Effector memory CD8-positive, alpha-beta T cell (primary cell): ENCODE results near the gene PIAS1.
A peak's percentile ranks its signal among the peaks of the same experiment; 100 is the strongest.

Experiments used
- ATAC-seq: fragments of 150-1000 bp; cut with Tn5 transposase; replicated peaks from 2 replicates; pipeline ENCODE4 v1.10.0; 2021; ENCODE audit warnings: mild to moderate bottlenecking, moderate library complexity
- DNase-seq, 3 experiments: peaks; one replicate each; pipeline ENCODE4 v3.0.0; 2021
- H3K27ac Mint-ChIP-seq, 2 donors: one replicate each; pipeline ENCODE4 v1.8.0; 2022; ENCODE audit warnings: mild to moderate bottlenecking in 2 of 2, mixed read lengths in 2 of 2, moderate library complexity in 2 of 2
- H3K27me3 Mint-ChIP-seq, 2 donors: one replicate each; pipeline ENCODE4 v1.8.0; 2022; ENCODE audit warnings: mixed read lengths in 2 of 2
- H3K36me3 Mint-ChIP-seq: one replicate; pipeline ENCODE4 v1.8.0; 2022; ENCODE audit warnings: mild to moderate bottlenecking, moderate library complexity, mixed read lengths; ENCODE audit not compliant: insufficient read depth
- H3K4me1 Mint-ChIP-seq, 2 donors: one replicate each; pipeline ENCODE4 v1.8.0; 2022; ENCODE audit warnings: low read depth in 2 of 2, mixed read lengths in 2 of 2
- H3K4me3 Mint-ChIP-seq, 2 donors: one replicate each; pipeline ENCODE4 v1.8.0; 2022; ENCODE audit warnings: mild to moderate bottlenecking in 2 of 2, mixed read lengths in 2 of 2, moderate library complexity in 2 of 2
- H3K9me3 Mint-ChIP-seq, 2 donors: one replicate each; pipeline ENCODE4 v1.8.0; 2022; ENCODE audit warnings: mixed read lengths in 2 of 2

PIAS1 gene

GRCh38 chr15:68085052-68085451 is 30.9 kb downstream of the PIAS1 start:
- Mint-ChIP-seq H3K27ac (peak overlapping the region in 1 of 2 donors; percentile 25), H3K36me3 (peaks cover 22% of the 10 kb centered on the region), H3K9me3 (no peaks in the 10 kb centered on the region), H3K4me3 (no peak overlapping the region), H3K27me3 (no peaks in the 10 kb centered on the region), H3K4me1 (peaks cover 37 to 60% of the 10 kb centered on the region in 2 donors)
- no peak for ATAC-seq
- no peak for DNase-seq

GRCh38 chr15:68091743-68092142 is 37.6 kb downstream of the PIAS1 start:
- Mint-ChIP-seq H3K9me3 (peaks cover 0 to 2% of the 10 kb centered on the region in 2 donors), H3K27me3 (no peaks in the 10 kb centered on the region), H3K27ac (peak overlapping the region in 1 of 2 donors; percentile 66), H3K36me3 (peaks cover 32% of the 10 kb centered on the region), H3K4me1 (peaks cover 10 to 35% of the 10 kb centered on the region in 2 donors), H3K4me3 (no peak overlapping the region)
- DNase-seq, result no peak
- ATAC-seq, result no peak

GRCh38 chr15:68096099-68096498 is 42.0 kb downstream of the PIAS1 start:
- H3K4me1 Mint-ChIP-seq, result peaks cover 17 to 50% of the 10 kb centered on the region in 2 donors
- peaks cover 0 to 2% of the 10 kb centered on the region in 2 donors for H3K9me3 Mint-ChIP-seq
- DNase-seq (no peak), ATAC-seq (no peak)
- H3K27me3 Mint-ChIP-seq, result no peaks in the 10 kb centered on the region
- peaks cover 13% of the 10 kb centered on the region for H3K36me3 Mint-ChIP-seq
- H3K4me3 Mint-ChIP-seq, result no peak overlapping the region
- H3K27ac Mint-ChIP-seq, result no peak overlapping the region

GRCh38 chr15:68097029-68097428 is 42.9 kb downstream of the PIAS1 start:
- peaks cover 0 to 2% of the 10 kb centered on the region in 2 donors for H3K9me3 Mint-ChIP-seq
- H3K27me3 Mint-ChIP-seq, result no peaks in the 10 kb centered on the region
- no peak overlapping the region for H3K4me3 Mint-ChIP-seq
- peaks cover 18% of the 10 kb centered on the region for H3K36me3 Mint-ChIP-seq
- H3K4me1 Mint-ChIP-seq, result peaks cover 25 to 57% of the 10 kb centered on the region in 2 donors
- H3K27ac Mint-ChIP-seq, result no peak overlapping the region
- ATAC-seq, result no peak
- DNase-seq, result no peak

GRCh38 chr15:68098465-68098864 is 44.4 kb downstream of the PIAS1 start:
- Mint-ChIP-seq H3K27me3 (no peaks in the 10 kb centered on the region), H3K4me3 (no peak overlapping the region)

GRCh38 chr15:68100194-68100593 is 46.1 kb downstream of the PIAS1 start:
- peak overlapping the region in 1 of 2 donors; percentile 15 for H3K4me3 Mint-ChIP-seq
- H3K9me3 Mint-ChIP-seq, result peaks cover 0 to under 1% of the 10 kb centered on the region in 2 donors
- ATAC-seq (peak; percentile 56), DNase-seq (no peak)
- H3K27ac Mint-ChIP-seq, result peak overlapping the region in 1 of 2 donors; percentile 39
- peaks cover 29 to 48% of the 10 kb centered on the region in 2 donors for H3K4me1 Mint-ChIP-seq
- no peaks in the 10 kb centered on the region for H3K27me3 Mint-ChIP-seq
- H3K36me3 Mint-ChIP-seq, result peaks cover 36% of the 10 kb centered on the region

More at GRCh38 chr15:68098465-68098864, 44.4 kb downstream of the PIAS1 start:
- peaks cover 25 to 49% of the 10 kb centered on the region in 2 donors for H3K4me1 Mint-ChIP-seq
- no peak overlapping the region for H3K27ac Mint-ChIP-seq
- no peak for DNase-seq
- peaks cover 0 to 2% of the 10 kb centered on the region in 2 donors for H3K9me3 Mint-ChIP-seq
- no peak for ATAC-seq
- peaks cover 26% of the 10 kb centered on the region for H3K36me3 Mint-ChIP-seq

- peaks cover 34 to 51% of the 10 kb centered on the region in 2 donors for H3K4me1 Mint-ChIP-seq
Measured at GRCh38 chr15:68103603-68104002, 49.5 kb downstream of the PIAS1 start.

GRCh38 chr15:68106656-68107055 is 52.5 kb downstream of the PIAS1 start:
- Mint-ChIP-seq H3K4me1 (peaks cover 30 to 47% of the 10 kb centered on the region in 2 donors), H3K36me3 (peaks cover 31% of the 10 kb centered on the region), H3K4me3 (no peak overlapping the region), H3K27me3 (no peaks in the 10 kb centered on the region), H3K27ac (no peak overlapping the region), H3K9me3 (no peaks in the 10 kb centered on the region)
- no peak for DNase-seq
- no peak for ATAC-seq

More at GRCh38 chr15:68103603-68104002, 49.5 kb downstream of the PIAS1 start:
- H3K36me3 Mint-ChIP-seq, result peaks cover 33% of the 10 kb centered on the region
- DNase-seq, result no peak
- no peak overlapping the region for H3K27ac Mint-ChIP-seq
- H3K9me3 Mint-ChIP-seq, result no peaks in the 10 kb centered on the region
- H3K27me3 Mint-ChIP-seq, result no peaks in the 10 kb centered on the region
- no peak for ATAC-seq
- no peak overlapping the region for H3K4me3 Mint-ChIP-seq

GRCh38 chr15:68107142-68107541 is 53.0 kb downstream of the PIAS1 start:
- no peak for ATAC-seq
- H3K36me3 Mint-ChIP-seq, result peaks cover 27% of the 10 kb centered on the region

GRCh38 chr15:68112706-68113105 is 58.6 kb downstream of the PIAS1 start:
- DNase-seq, result no peak
- H3K36me3 Mint-ChIP-seq, result peaks cover 5% of the 10 kb centered on the region
- H3K27me3 Mint-ChIP-seq, result no peaks in the 10 kb centered on the region
- peak overlapping the region in 1 of 2 donors; percentile 2 for H3K27ac Mint-ChIP-seq
- peaks cover 45 to 72% of the 10 kb centered on the region in 2 donors for H3K4me1 Mint-ChIP-seq
- ATAC-seq, result no peak
- peak overlapping the region in 1 of 2 donors; percentile 2 for H3K4me3 Mint-ChIP-seq
- no peaks in the 10 kb centered on the region for H3K9me3 Mint-ChIP-seq

More at GRCh38 chr15:68107142-68107541, 53.0 kb downstream of the PIAS1 start:
- no peak for DNase-seq
- no peaks in the 10 kb centered on the region for H3K9me3 Mint-ChIP-seq
- peaks cover 30 to 46% of the 10 kb centered on the region in 2 donors for H3K4me1 Mint-ChIP-seq
- no peak overlapping the region for H3K4me3 Mint-ChIP-seq
- H3K27me3 Mint-ChIP-seq, result no peaks in the 10 kb centered on the region
- H3K27ac Mint-ChIP-seq, result no peak overlapping the region

GRCh38 chr15:68113273-68113672 is 59.2 kb downstream of the PIAS1 start:
- Mint-ChIP-seq H3K27ac (peak overlapping the region; percentile 42 to 61), H3K27me3 (no peaks in the 10 kb centered on the region), H3K36me3 (peaks cover 5% of the 10 kb centered on the region), H3K4me1 (peaks cover 46 to 66% of the 10 kb centered on the region in 2 donors), H3K9me3 (no peaks in the 10 kb centered on the region), H3K4me3 (peak overlapping the region; percentile 26 to 71)
- DNase-seq, result no peak
- ATAC-seq, result no peak

- DNase-seq (no peak), ATAC-seq (no peak)
- H3K9me3 Mint-ChIP-seq, result no peaks in the 10 kb centered on the region
- peak overlapping the region; percentile 26 to 71 for H3K4me3 Mint-ChIP-seq
- H3K27ac Mint-ChIP-seq, result peak overlapping the region; percentile 42 to 61
- no peaks in the 10 kb centered on the region for H3K27me3 Mint-ChIP-seq
- peaks cover 46 to 66% of the 10 kb centered on the region in 2 donors for H3K4me1 Mint-ChIP-seq
- peaks cover 5% of the 10 kb centered on the region for H3K36me3 Mint-ChIP-seq
Measured at GRCh38 chr15:68113751-68114150, 59.6 kb downstream of the PIAS1 start.

- Mint-ChIP-seq H3K4me3 (peak overlapping the region; percentile 64 to 71), H3K4me1 (peaks cover 44 to 62% of the 10 kb centered on the region in 2 donors), H3K36me3 (no peaks in the 10 kb centered on the region), H3K27me3 (no peaks in the 10 kb centered on the region), H3K9me3 (no peaks in the 10 kb centered on the region), H3K27ac (peak overlapping the region; percentile 56 to 61)
- DNase-seq (no peak), ATAC-seq (peak; percentile 68)
Measured at GRCh38 chr15:68114356-68114755, 60.2 kb downstream of the PIAS1 start.

GRCh38 chr15:68114840-68115239 is 60.7 kb downstream of the PIAS1 start:
- H3K4me3 Mint-ChIP-seq, result peak overlapping the region; percentile 64 to 71

More at GRCh38 chr15:68114840-68115239, 60.7 kb downstream of the PIAS1 start:
- Mint-ChIP-seq H3K27ac (peak overlapping the region; percentile 56 to 61), H3K27me3 (no peaks in the 10 kb centered on the region), H3K4me1 (peaks cover 47 to 64% of the 10 kb centered on the region in 2 donors), H3K9me3 (no peaks in the 10 kb centered on the region), H3K36me3 (no peaks in the 10 kb centered on the region)
- DNase-seq, result no peak
- ATAC-seq, result no peak
